ENCODE data around the gene SMIM3.

SMIM3 gene

DNA sequence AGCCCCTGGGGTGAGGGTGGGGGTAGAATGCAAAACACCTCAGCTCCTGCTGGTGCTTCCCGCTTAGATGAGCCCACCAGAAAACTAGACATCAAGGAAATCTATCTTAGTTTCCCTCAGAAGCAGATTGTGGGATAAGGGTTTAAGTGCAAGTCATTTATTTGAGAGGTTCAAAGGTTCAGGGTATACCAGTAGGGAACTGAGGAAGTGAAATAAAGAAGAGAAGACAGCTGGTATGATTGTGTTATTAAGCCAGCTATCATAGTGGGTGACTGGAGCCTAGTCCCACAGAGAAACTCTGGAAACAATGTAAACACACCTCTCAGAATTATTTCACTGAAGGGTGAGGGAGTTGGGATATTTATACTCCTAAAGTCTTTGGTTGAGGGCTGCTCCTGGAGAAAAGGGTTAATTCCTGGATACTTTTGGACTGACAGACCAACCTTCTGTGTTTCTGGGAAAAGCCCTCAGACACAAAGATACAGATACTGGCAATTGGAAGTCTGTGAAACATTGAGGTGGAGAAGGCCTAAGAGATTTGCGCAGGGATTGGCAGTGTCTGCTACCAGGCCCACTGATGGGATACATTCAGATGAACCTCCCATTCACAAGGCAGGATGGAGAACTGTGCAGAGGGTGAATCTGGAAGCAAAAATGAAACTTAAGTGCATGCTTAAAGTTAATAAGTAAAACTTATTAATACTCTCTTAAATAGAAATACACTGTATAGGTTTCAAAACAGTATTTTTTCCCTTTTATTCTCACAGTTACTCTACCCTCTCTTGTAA, 13.4 kb upstream of the SMIM3 start:
- DNase-seq (ENCODE audit: low read depth in 2 of 2), result no peak

DNA sequence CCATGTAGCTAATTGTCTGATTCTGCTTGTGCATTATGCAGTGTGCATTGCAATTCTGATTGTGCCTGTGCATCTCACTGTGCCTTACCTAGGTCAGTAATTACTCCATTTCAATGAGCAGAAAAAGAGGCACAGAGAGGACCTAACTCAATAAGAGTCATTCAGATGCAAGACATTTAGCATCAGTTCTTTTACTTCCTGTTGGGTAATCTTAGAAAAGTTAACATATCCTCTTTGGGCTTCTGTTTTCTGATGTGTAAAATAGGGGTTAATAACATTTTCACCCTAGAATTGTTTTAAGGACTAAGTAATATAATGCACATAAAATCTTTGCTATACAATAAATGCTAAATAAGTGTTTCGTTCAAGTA, 12.8 kb upstream of the SMIM3 start:
- no peak for DNase-seq (ENCODE audit: low read depth in 2 of 2)

DNA sequence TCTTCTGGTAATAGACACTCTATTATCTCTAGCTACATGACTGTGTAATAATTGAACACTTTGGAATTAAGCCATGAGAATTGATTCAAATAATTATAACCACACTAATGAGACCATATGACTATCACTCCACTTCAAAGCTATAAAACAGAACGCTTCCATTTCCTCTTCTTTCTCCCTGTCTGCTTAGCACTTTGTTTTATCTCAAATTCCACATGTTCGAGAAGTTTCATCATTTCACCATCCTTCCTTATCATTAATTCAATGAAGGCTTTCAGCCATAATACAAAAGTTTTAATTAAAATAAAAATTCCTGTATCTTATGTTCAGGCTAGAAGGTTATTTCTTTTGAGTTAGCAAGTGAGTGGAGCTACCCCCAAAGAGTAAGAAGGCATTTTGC, 12.3 kb upstream of the SMIM3 start:
- no peak for DNase-seq (ENCODE audit: low read depth in 2 of 2)

DNA sequence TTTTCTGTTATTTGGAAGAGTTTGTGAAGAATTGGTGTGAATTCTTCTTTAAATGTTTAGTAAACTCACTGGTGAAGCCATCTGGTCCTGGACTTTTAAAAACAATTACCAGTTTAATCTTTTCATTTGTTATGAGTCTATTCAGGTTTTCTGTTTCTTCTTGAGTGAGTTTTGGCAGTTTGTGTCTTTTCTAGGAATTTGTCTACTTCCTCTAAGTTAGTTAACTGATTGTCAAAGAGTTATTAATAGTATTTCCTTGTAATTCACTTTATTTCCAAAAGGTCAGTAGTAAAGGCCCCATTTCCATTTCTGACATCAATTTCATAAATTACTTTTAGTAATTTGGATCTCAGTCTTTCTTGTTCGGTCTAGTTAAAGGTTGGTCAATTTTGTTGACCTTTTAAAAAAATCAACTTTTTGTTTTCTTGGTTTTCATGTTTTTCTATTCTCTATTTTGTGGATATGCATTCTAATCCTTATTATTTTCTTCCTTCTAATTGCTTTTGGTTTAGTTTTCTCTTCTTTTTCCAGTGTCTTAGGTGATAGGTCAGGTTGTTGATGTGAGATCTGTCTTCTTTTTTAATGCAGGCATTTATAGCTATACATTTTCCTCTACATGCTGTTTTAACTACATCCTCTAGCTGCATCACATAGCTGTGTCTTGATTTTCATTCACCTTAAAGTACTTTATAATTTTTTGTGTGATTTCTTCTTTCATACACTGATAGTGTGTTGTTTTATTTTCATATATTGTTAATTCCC, 7.3 kb upstream of the SMIM3 start:
- no peak for DNase-seq (ENCODE audit: low read depth in 2 of 2)

DNA sequence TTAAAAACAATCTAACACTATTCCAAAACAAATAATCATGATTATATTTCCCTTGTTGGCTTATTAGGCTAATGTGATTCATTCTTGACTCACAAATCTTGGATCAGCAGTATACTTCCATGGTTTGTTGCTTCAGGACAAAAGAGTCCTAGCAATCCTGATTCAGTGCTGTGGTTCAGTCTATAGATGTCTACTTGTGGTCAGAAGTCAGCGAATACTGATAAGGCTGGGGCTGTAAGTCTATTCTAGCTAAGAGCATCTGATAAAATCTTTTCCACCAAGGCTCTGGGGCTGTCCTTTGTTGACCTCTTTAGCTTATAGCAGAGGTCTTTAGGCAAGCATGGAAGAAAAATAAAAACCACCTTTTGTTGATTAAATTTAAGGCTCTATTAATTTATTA, 4.4 kb upstream of the SMIM3 start:
- no peak for DNase-seq (ENCODE audit: low read depth in 2 of 2)

DNA sequence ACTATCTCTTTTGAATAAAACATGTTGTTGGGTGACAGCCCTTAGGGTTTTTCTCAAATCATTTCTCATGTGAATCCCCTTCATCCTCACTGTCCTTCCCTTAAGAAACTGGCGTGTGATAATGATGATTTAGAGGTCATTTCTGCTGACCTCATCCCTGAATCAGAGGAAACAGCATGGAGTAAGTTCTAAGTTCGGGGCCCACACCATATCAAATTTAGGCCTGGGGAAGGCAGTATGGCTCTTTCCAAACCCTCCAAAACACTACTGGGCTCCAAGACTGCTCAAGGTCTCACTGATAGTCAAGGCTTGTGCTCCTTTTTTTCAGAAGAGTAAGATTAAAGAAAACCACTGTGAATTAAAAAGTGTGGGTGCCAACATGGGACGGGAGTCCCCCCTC, 872 bp upstream of the SMIM3 start:
- no peak for DNase-seq (ENCODE audit: low read depth in 2 of 2)

DNA sequence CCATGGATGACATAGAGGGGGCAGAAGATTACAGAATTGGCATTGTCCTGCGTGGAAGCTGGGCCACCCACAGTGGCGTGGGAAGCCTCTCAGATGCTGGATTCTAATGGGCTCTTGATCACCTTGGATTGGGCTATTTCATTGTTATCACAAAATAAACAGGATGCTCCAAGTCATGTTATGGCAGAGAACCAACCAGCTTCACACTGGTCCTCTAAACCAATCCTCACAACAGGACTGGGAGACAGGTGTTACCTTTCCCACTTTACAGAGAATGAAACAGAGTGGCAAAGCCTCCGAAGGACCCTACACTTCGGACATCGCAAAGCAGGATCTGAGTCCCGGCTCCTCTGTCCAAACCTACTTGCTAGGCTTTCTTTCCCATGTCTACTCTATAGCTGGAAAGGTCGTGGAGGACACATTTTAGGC, 455 bp upstream of the SMIM3 start:
- DNase-seq (ENCODE audit: low read depth in 2 of 2), result no peak

DNA sequence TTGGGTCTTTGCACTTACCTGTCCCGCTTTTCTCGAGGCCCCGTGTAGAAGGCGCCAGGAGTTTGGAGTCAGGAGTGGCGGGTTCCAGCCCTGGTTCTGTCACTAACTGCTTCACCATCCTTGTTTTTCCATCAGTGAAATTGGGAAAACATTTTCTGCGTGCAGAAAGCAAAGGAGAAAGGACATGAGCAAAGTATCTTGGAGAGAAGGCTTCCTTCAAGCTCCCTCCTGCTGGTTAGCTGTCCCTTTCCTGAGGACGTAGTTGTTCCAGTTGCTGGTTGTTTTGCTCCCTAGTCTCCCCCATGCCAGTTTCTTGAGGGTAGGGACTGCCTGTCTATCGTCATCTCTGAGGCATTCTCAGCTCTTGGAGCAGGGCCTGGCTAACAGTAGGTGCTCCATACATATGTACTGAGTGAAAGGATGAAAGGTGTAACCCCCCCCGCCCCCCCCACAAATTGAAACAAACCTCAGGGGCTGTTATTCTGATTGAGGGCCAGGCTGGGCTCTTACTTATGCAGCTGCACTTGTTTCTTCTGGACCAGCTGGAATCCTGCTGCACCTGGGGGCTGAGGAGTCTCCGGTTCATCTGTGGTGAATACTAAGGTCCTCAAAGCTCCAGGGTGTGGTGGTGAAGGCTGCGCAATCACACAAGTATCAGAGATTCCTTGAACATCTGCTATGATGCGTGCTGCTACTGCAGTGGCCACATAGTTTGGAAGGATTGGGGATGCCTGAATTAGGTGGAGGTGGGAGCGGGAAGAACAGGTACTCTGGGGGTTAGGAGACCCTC, 1.0 kb downstream of the SMIM3 start:
- no peak for DNase-seq (ENCODE audit: low read depth in 2 of 2)

DNA sequence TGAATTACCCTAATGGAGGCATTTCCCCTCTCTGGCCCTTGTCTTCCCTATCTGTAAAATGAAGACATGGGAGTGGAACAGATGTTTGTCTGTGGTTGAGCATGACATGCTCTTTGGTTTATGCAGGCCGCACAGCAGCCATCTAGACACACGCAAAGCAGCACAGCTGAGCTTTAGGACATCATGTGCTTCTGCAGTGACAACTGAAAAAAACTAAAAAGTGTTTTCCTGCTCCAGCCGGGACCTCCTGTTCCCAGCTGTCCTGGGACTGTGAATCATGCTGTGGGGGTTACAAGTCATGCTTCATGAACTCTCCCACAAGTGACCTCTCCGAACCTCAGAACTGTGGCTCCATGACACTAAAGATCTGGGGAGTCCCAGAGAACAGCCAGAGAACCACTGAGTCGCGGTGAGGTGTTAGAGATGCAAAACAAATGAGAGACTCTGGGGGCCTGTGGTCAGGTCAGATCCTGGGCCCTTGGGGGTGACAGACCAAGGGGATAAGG, 1.7 kb downstream of the SMIM3 start:
- no peak for DNase-seq (ENCODE audit: low read depth in 2 of 2)

DNA sequence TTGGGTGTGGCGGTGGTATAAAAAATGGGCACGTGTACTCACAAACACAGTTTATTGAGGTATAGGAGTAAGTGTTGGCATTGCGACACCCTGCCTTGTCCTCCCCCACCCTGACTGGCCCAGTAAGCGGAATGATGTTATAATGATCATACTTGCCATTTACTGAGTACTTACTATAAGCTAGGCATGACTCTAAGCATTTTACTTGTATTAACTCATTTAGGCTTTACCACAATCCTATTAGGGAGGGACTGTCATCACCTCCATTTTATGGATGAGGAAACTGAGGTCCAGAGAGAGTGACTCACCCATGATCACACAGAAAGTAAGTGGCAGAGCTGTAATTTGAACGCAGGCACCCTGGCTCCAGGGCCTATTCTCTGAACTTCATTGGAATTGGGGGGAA, 2.3 kb downstream of the SMIM3 start:
- no peak for DNase-seq (ENCODE audit: low read depth in 2 of 2)

DNA sequence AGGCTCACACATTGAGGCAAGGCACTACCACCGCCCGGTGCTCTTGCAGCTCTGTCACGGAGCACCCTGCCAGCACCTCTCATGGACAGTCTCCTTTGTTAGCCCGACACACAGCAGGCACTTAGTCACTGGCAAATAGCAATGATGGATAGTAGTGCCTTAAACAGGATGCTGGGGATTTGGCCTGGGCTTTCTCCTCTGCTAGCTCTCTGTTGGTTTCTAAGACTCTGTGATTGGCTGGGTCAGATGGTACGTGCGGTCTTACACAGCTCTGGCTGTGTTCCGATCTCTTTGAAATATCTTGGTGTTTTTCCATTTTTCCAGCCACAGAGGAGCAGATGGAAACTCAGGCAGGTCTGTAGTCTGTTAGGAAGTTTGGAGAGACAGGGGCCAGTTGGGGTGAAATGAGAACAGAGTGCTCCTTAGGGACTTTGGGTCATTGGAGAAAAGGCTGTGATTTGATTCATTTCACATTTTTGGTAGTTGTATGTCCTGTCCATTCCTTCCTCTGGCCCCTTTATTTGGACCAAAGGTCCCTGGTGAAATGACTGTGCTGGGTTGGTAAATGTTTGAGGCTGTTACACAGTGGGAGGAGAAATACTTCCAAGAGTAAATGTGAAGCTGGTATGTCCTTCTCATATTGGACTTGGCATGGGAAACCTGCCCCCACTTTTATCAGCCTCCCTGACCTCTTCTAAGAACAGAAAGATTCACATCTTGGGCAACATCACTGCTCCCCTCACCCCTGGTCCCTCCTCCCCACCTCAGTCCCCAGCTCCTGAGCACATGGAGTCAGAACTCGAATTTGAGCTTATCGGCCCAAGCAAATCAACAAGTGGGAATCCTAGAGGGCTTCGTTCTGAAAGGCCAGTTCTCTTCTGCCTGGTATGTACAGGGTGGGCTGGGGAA, 3.4 kb downstream of the SMIM3 start:
- DNase-seq (ENCODE audit: low read depth in 2 of 2), result no peak

DNA sequence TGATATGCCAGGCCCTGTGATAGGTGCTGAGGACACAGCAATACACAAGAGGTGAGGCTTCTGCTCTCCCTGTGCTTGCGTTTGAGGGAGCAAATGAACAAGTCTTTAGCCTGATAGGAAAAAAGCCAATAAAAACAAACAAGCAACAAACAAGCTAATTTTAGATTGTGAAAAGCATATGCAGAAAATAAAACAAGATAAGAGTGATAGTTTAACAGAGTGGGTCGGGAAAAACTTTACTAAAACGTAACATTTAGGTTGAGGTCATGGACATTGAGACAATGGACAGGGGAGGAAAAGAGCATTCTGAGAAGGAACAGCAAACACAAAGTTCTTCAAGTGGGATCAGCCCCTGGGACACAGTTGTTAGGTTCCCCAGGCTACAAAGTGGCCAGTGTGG, 4.3 kb downstream of the SMIM3 start:
- DNase-seq (ENCODE audit: low read depth in 2 of 2), result no peak

DNA sequence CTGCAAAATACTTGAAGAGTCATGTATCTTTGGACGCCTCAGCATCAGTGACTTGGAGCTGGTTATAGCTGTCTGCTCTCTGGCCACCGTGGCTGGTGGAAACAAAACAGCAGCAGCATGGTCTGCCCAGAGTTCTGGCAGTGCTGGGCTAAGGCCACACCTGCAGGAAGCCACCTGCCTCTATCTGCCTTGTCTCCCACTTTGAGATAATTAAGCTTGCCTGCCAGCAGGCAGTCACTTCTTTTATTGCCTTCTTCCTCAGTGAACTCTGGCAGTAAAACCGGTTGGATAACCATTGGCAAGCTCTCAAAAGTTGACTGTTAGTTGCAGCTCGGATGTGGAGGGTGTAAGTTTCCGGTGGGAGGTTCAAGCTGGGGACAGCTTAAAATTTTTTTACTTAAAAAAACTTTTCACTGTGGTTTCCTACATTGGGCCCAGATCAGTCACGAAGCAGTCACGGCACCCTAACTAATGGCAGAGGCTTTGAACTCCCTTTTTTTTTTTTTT, 4.9 kb downstream of the SMIM3 start:
- peak; percentile 21 to 42 for DNase-seq (ENCODE audit: low read depth in 2 of 2)

DNA sequence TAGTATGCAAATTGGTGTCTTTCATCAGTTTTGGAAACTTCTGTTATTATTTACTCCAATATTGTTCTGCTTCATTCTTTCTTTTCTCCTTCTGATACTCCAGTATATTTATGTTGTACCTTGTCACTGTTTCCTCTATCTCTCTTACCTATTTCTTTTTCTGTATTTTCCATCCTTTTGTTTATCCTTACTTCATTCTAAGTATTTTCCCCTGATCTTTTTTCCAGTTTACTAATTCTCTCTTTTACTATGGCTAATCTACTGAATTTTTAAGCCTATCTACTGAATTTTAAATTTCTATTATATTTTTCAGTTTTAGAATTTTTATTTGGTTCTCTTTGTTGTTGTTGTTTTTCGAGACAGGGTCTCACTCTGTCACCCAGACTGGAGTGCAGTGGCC, 7.4 kb downstream of the SMIM3 start:
- no peak for DNase-seq (ENCODE audit: low read depth in 2 of 2)

DNA sequence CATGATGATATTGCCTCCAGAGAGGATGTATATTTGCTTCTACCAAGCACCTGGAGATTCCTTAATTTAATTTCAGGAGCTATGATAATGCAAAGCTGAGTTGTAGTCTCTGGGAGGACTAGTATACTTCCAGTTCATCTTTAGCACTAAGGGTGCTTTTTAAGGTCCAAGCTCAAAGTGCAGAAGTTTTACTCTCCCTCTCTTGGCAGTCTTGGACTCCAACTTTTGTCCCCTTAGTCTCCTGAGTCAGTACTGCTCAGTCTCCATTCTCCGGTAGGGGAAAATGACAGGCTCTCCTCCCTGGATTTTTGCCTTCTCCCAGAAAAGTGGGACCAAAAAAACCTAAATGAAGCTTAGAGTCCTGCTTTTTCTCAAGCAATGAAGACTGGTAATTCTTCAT, 8.3 kb downstream of the SMIM3 start:
- DNase-seq (ENCODE audit: low read depth in 2 of 2), result no peak

DNA sequence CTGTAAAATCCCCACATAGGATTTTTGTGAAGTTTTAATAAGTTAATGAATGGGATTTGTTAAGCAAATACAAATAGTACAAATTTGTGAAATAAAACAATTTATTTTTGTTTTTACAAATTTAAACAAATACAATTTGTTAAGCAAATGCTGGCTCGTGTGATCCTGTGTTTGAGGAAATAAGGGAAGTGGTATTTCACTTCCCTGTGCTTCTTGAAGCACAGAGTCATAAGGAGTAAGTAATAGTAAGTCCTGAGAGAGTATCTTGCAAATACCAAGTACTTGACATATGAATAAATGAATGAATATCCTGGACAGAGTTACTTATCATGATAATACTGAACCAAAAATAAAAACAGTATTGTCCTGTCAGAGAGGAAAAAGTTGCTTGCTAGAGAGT, 9.1 kb downstream of the SMIM3 start:
- no peak for DNase-seq (ENCODE audit: low read depth in 2 of 2)

DNA sequence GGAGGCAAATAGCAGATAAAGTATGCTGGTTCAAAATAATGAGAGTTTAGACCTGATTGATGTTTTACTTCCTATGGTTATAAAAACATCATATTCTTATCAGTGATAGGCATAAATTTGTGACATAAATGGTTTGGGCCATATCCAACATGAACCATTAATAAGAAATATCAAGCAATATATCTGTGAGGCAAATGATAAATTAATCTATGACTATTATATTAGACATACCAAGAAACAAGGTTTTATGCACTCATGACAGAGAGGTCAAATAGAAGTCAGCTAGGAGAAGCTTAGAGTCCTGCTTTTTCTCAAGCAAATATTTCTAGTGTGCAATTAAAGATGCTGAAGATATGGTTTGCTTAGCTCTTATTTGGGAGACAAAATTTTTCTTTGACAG, 10.4 kb downstream of the SMIM3 start:
- DNase-seq (ENCODE audit: low read depth in 2 of 2), result no peak

DNA sequence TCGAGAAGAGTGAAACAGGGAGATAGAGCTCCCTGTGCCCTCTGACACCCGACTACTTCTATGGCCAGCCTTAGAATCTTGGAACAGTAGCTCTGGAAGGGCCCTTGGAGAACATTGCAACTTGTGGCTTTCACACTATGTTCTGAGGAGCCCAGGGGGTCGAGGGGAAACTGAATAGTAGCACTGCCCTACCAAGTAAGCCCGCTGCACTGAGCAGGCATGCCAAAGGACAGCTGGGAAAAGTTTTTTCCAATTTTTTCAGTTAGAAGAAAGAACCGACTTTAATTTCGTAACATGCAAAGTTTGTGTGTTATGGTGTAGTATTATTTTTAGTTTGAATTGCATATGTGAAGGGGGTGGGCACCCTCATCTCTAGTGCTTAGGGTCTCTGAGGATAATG, 10.9 kb downstream of the SMIM3 start:
- no peak for DNase-seq (ENCODE audit: low read depth in 2 of 2)

DNA sequence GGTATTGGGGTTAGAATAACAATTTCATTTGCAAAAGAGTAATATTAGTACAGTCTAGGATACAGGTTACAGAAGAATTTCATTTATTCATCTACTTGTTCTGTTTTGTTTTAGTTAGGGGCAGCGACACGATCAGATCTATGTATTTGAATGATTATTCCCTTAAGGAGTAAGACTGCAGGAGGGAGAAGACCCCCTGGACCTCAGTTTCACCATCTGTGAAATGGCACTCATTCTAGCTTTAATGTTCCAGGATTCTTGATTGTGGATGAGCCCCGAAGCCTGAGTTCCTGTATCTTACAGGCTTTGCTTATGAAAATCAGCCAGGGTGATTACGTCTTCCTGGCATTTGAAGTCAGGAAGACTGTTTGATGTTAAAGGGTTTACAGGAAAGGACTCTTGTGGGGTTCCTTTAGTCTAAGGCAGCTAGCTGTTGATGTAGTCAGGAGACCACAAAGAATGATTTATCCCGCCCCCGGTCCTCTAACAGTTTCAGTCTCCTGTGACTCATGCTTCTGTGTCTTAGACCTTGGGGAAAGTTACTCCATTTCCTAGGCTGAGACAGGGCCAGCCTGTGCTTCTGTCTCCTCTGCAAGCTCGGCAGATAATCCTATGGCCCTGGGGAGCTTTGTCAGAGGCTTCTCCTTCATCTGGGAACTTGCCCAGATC, 11.5 kb downstream of the SMIM3 start:
- DNase-seq (ENCODE audit: low read depth in 2 of 2), result peak; percentile 25 to 65

DNA sequence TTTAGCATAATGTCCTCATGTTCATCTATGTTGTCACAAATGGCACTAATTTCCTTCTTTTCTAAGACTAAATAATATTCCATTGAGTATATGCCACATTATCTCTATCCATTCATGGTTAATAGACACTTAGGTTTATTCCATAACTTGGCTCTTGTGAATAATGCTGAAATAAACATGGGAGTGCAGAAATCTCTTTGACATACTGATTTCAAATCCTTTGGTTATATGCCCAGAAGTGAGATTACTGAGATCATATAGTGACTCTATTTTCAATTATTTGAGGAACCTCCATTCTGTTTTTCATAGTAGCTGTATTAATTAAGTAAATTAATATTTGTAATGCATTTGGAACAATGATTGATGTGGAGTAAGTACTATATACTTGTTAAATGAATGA, 13.0 kb downstream of the SMIM3 start:
- DNase-seq (ENCODE audit: low read depth in 2 of 2), result no peak
